Left lung (tissue), 10 donors: Measurements from ENCODE around the gene PIK3AP1. TPM values are rescaled to one million over a fixed set of nuclear protein-coding genes. Genes with fewer than 3 reads are reported as not detected.

Experiments used
- ATAC-seq: fragments of 200-7000 bp; cut with Tn5 transposase; one replicate; pipeline ENCODE4 v1.9.1; 2020; ENCODE audit warnings: moderate library complexity
- DNase-seq, 4 donors: peaks; one replicate each; pipeline ENCODE4 v3.0.0-alpha.2; 2013 to 2020
- H3K27ac ChIP-seq, 2 donors: fragments of 200-600 bp; sonication (generic) in 1 of 2; one replicate each; pipeline versions ENCODE4 v1.5.0 to v1.8.0; 2020 to 2021
- H3K27me3 ChIP-seq, 2 donors: fragments of 200-600 bp; sonication (generic) in 1 of 2; one replicate each; pipeline versions ENCODE4 v1.5.0 to v1.8.0; 2020 to 2021
- H3K36me3 ChIP-seq, 2 donors: fragments of 200-600 bp; sonication (generic) in 1 of 2; one replicate each; pipeline versions ENCODE4 v1.5.0 to v1.8.0; 2020 to 2021
- H3K4me1 ChIP-seq, 2 donors: fragments of 200-600 bp; one replicate each; pipeline ENCODE4 v1.8.0; 2021
- H3K4me3 ChIP-seq, 2 donors: fragments of 200-600 bp; sonication (generic) in 1 of 2; one replicate each; pipeline versions ENCODE4 v1.5.0 to v1.8.0; 2020 to 2021; ENCODE audit warnings: mild to moderate bottlenecking in 1 of 2
- H3K9me3 ChIP-seq, 2 donors: fragments of 200-600 bp; sonication (generic) in 1 of 2; one replicate each; pipeline versions ENCODE4 v1.5.0 to v1.8.0; 2020 to 2021
- intact Hi-C, 2 donors: fragments of 100-400 bp; cut with DNase I; formaldehyde crosslinking; loops; one replicate each; pipeline versions ENCODE4 v1.11.2 to v1.14.2; 2022
- polyA plus RNA-seq, 6 donors: library from polyadenylated mRNA; unstranded; fragments of 120-200 nt; gene quantifications; one replicate each; pipeline ENCODE4 v1.2.1, GENCODE V29; 2013; ENCODE audit not compliant: insufficient read length in 6 of 6
- total RNA-seq, 2 donors: library from RNA; stranded (reverse); fragmentation: NEBNext Ultra II Directional; extraction: Animal tissue kit (Norgen Biotek cat#: 25700); gene quantifications; one replicate each; pipeline ENCODE4 v1.2.1, GENCODE V29; 2021
- TF ChIP-seq, protein P1 (sequence below), 2 donors: fragments of 200-600 bp; sonication (generic) in 1 of 2; IDR thresholded peaks; one replicate each; pipeline versions ENCODE4 v1.5.0 to v1.8.0; 2021; ENCODE audit warnings: antibody characterized with exemption in 2 of 2
- donor health status: DM: no; HTN: yes; CAD: no.
- donor health status: DM: no; HTN: no; CAD: no.

The PIK3AP1 gene
- total and polyA plus RNA-seq, 8 donors, result 2.3 to 91.3 (median 3.6) TPM

DNA sequence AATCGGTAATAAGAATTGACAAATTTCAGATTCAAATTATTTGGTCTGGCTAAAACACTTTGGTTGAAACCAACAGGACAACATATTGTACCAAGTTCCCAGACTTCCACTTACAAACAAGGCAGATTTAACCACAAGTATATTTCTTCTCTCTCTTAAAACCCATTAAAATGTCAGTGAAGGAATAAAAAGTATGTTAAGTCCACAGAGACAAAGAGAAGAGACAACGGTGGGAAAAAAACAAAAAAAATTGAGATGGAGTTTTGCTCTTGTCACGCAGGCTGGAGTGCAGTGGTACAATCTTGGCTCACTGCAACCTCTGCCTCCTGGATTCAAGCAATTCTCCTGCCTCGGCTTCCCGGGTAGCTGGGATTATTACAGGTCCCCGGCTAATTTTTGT lies 149.8 kb downstream of the PIK3AP1 start:
- H3K4me3 ChIP-seq, result no peak overlapping the region
- no peaks in the 10 kb centered on the region for H3K9me3 ChIP-seq
- H3K4me1 ChIP-seq, result peaks cover 0 to 17% of the 10 kb centered on the region in 2 donors
- ATAC-seq, result no peak
- intact Hi-C loops, result no loop called here
- peaks cover 0 to 20% of the 10 kb centered on the region in 2 donors for H3K36me3 ChIP-seq
- H3K27ac ChIP-seq, result no peak overlapping the region
- no peak for DNase-seq
- no peaks in the 10 kb centered on the region for H3K27me3 ChIP-seq
- TF ChIP-seq, protein P1, sequence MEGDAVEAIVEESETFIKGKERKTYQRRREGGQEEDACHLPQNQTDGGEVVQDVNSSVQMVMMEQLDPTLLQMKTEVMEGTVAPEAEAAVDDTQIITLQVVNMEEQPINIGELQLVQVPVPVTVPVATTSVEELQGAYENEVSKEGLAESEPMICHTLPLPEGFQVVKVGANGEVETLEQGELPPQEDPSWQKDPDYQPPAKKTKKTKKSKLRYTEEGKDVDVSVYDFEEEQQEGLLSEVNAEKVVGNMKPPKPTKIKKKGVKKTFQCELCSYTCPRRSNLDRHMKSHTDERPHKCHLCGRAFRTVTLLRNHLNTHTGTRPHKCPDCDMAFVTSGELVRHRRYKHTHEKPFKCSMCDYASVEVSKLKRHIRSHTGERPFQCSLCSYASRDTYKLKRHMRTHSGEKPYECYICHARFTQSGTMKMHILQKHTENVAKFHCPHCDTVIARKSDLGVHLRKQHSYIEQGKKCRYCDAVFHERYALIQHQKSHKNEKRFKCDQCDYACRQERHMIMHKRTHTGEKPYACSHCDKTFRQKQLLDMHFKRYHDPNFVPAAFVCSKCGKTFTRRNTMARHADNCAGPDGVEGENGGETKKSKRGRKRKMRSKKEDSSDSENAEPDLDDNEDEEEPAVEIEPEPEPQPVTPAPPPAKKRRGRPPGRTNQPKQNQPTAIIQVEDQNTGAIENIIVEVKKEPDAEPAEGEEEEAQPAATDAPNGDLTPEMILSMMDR (IDR thresholded peaks at IDR 0.05), result no peak

DNA sequence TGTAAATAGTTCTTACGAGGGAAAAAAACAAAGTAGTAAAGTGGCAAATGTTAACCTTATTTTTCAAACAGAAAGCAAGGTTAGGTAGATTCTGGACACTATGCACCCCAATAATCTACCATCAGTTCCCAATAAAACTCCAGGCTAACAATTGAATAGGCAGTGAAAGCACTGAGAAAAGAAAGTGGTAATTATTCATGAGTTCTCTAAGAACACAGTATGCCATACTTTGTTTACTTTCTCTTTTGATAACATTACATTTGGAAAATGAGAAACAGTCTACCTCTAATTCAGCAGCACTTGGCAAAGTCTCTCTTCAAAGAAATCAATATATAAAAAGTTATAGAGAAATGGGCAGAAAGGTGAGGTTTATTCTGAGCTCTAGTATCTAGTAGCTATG lies 151.9 kb downstream of the PIK3AP1 start:
- peaks cover 0 to 27% of the 10 kb centered on the region in 2 donors for H3K36me3 ChIP-seq
- no peak overlapping the region for H3K4me3 ChIP-seq
- DNase-seq, result no peak
- H3K4me1 ChIP-seq, result peaks cover 0 to 17% of the 10 kb centered on the region in 2 donors
- H3K27ac ChIP-seq, result no peak overlapping the region
- ATAC-seq, result no peak
- intact Hi-C loops, result no loop called here
- TF ChIP-seq, protein P1 (IDR thresholded peaks at IDR 0.05), result no peak
- H3K9me3 ChIP-seq, result no peaks in the 10 kb centered on the region
- no peaks in the 10 kb centered on the region for H3K27me3 ChIP-seq

DNA sequence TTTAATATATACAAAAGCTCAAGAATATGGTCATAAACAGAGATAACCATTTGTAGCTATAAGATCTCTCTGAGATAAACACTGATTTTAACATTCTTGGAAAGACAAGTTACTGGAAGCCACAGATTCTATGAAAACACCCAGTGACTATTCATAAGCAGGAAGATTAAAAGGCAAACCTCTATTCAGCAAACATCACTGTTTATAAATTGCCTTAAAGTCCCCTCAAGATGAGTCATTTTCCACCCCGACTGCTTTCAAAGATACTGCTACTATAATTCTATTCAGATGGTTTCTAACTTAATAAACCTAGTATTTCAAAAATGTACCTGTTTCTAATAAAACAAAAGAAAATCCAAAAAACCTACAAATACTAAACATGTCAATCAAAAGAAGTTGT lies 154.5 kb downstream of the PIK3AP1 start:
- TF ChIP-seq, protein P1 (IDR thresholded peaks at IDR 0.05), result no peak
- Histone ChIP-seq H3K36me3 (peaks cover 0 to 41% of the 10 kb centered on the region in 2 donors), H3K4me3 (no peak overlapping the region), H3K27me3 (no peaks in the 10 kb centered on the region), H3K4me1 (peaks cover 0 to 8% of the 10 kb centered on the region in 2 donors), H3K27ac (no peak overlapping the region), H3K9me3 (no peaks in the 10 kb centered on the region)
- DNase-seq, result no peak
- no peak for ATAC-seq
- intact Hi-C loops, result no loop called here

DNA sequence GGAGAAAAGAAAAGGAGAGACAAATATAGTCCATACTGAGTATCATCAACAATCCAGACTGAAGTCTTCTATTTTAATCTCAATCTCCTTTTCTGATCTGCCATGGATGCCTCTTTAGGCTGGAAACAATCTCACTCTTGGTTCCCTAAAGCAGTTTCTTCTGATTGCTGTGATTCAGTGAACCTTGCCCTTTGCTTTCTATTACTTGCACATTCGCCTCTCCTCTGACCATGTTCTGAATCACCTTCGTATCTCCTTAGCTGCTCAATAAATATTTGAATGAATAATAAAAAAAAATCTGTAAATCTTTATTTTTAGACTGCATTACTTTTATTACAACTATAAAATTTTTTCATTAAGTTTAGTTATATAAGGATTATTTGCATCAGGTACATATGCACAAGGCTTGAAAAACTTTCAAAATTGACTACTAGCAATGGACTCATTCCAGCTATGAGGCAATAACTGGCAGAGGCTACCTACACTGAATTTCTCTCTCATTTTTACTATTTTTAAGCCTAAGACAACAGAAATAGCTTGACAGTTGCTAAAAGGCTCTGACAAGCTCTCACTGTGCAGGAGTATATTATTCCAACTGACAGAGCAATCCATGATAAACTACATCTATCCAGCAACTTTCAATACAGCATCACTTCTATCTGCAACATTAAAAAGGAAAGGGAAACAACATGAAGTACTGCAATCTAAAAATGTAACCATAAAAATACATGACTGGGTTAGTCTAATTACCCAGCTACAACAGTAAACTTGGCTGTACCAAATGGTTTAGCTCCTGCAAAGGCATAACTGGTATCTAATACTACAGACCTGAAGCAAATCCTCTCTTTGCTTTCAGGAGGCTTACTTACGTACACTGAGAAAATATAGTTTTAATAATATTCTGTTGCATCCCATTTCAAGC lies 159.1 kb downstream of the PIK3AP1 start:
- intact Hi-C loops, result no loop called here
- peaks cover 0 to 75% of the 10 kb centered on the region in 2 donors for H3K36me3 ChIP-seq
- H3K27ac ChIP-seq, result no peak overlapping the region
- H3K27me3 ChIP-seq, result no peaks in the 10 kb centered on the region
- TF ChIP-seq, protein P1 (IDR thresholded peaks at IDR 0.05), result no peak
- H3K4me3 ChIP-seq, result no peak overlapping the region
- no peaks in the 10 kb centered on the region for H3K9me3 ChIP-seq
- DNase-seq (no peak), ATAC-seq (no peak)
- H3K4me1 ChIP-seq, result no peaks in the 10 kb centered on the region

DNA sequence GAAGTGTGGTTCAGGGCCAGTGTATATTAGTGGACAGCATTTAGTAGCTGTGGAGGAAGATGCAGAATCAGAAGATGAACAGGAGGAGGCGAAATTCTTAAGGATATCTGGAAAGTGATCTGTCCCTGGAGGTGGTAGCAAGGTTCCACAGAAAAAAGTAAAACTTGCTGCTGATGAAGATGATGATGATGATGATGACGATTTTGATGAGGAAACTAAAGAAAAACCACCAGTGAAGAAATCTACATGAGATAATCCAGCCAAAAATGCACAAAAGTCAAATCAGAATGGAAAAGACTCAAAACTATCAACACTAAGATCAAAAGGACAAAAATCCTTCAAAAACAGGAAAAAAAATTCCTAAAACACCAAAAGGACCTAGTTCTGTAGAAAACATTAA lies 159.8 kb downstream of the PIK3AP1 start:
- no peaks in the 10 kb centered on the region for H3K27me3 ChIP-seq
- peaks cover 0 to 78% of the 10 kb centered on the region in 2 donors for H3K36me3 ChIP-seq
- DNase-seq (no peak), ATAC-seq (no peak)
- H3K27ac ChIP-seq, result no peak overlapping the region
- H3K4me1 ChIP-seq, result no peaks in the 10 kb centered on the region
- H3K9me3 ChIP-seq, result no peaks in the 10 kb centered on the region
- TF ChIP-seq, protein P1 (IDR thresholded peaks at IDR 0.05), result no peak
- no peak overlapping the region for H3K4me3 ChIP-seq
- intact Hi-C loops, result no loop called here
